OCI-LY3 (cell line): ENCODE data around the gene TBCE.

ENCODE experiments used
- H2AFZ ChIP-seq: fragments of 200-600, 300-600 bp; shearing (Covaris generic); 2 replicates; pipeline ENCODE4 v1.6.0; 2014; ENCODE audit warnings: antibody characterized with exemption, low read depth, low read length
- H3K27ac ChIP-seq: fragments of 200-600, 300-600 bp; sonication (generic); 2 replicates; pipeline ENCODE4 v1.5.1; 2014; ENCODE audit warnings: mild to moderate bottlenecking, low read length, moderate library complexity, mixed read lengths
- H3K27me3 ChIP-seq: fragments of 200-600, 300-600 bp; sonication (generic); 2 replicates; pipeline ENCODE4 v1.6.1; 2014; ENCODE audit warnings: low read depth, low read length, mixed read lengths
- H3K36me3 ChIP-seq: fragments of 200-600, 300-600 bp; sonication (generic); replicated peaks from 2 replicates; pipeline ENCODE3; 2014; ENCODE audit warnings: low read depth, low read length, mixed read lengths
- H3K4me1 ChIP-seq: fragments of 300-600, 200-600 bp; sonication (generic); 2 replicates; pipeline ENCODE4 v1.6.1; 2014; ENCODE audit warnings: low read length, mixed read lengths
- H3K4me2 ChIP-seq: fragments of 200-600, 300-600 bp; sonication (generic); 2 replicates; pipeline ENCODE4 v1.6.1; 2014; ENCODE audit warnings: low read length, mixed read lengths
- H3K4me3 ChIP-seq: fragments of 300-600, 200-600 bp; sonication (generic); 2 replicates; pipeline ENCODE4 v1.5.1; 2014; ENCODE audit warnings: antibody characterized with exemption, mild to moderate bottlenecking, low read length, moderate library complexity
- H3K79me2 ChIP-seq: fragments of 300-600, 200-600 bp; shearing (Covaris generic); 2 replicates; pipeline ENCODE4 v1.6.1; 2014; ENCODE audit warnings: mild to moderate bottlenecking, low read length, mixed read lengths
- H3K9ac ChIP-seq: fragments of 300-600, 200-600 bp; shearing (Covaris generic); 2 replicates; pipeline ENCODE4 v1.6.0; 2014; ENCODE audit warnings: mild to moderate bottlenecking, low read length, moderate library complexity
- H3K9me3 ChIP-seq: fragments of 200-600, 300-600 bp; shearing (Covaris generic); 2 replicates; pipeline ENCODE4 v1.6.1; 2014; ENCODE audit warnings: low read length, mixed read lengths; ENCODE audit not compliant: insufficient read depth
- H4K20me1 ChIP-seq: fragments of 200-600, 300-600 bp; sonication (generic); 2 replicates; pipeline ENCODE4 v1.6.1; 2016; ENCODE audit warnings: low read length, mixed read lengths; ENCODE audit not compliant: insufficient read depth
- EZH2phosphoT487 ChIP-seq: fragments of 200-600 bp; shearing (Covaris generic); IDR thresholded peaks from 2 replicates; pipeline ENCODE4 v1.6.1; 2018; ENCODE audit warnings: antibody characterized with exemption, mixed run types, low read depth
- TF ChIP-seq, protein P1 (sequence below): fragments of 200-600, 300-600 bp; sonication (generic); IDR thresholded peaks from 2 replicates; pipeline ENCODE4 v1.5.1; 2014; ENCODE audit warnings: antibody characterized with exemption, low read length, low read depth

Gene TBCE

DNA sequence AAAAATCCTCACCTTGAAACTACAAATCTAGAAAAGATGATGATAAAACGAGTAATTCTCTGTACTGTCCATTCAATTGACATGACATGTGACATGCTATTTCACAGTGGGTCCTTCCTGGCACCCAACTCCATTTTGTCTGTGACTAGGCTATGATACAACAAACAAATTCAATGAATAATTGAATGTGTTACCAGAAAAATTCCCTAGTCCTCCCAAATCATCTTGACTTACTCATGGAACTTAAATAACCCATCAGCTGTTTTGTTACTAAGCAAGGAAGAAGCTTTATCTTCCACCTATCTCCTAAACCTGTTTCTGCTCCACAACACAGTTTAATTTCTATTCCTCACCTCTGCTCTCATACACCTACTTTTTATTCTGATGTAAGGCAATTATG, 106.6 kb downstream of the TBCE start:
- Histone ChIP-seq H3K9ac (no peak overlapping the region), H3K4me2 (no peak overlapping the region), H4K20me1 (no peaks in the 10 kb centered on the region), H3K9me3 (no peaks in the 10 kb centered on the region), H3K4me3 (no peak overlapping the region), H3K4me1 (no peaks in the 10 kb centered on the region), H3K27me3 (no peaks in the 10 kb centered on the region), H3K27ac (no peak overlapping the region), H2AFZ (no peak overlapping the region), H3K36me3 (peaks cover 8% of the 10 kb centered on the region), H3K79me2 (no peaks in the 10 kb centered on the region)
- TF ChIP-seq EZH2phosphoT487: no peak
- TF ChIP-seq, protein P1, sequence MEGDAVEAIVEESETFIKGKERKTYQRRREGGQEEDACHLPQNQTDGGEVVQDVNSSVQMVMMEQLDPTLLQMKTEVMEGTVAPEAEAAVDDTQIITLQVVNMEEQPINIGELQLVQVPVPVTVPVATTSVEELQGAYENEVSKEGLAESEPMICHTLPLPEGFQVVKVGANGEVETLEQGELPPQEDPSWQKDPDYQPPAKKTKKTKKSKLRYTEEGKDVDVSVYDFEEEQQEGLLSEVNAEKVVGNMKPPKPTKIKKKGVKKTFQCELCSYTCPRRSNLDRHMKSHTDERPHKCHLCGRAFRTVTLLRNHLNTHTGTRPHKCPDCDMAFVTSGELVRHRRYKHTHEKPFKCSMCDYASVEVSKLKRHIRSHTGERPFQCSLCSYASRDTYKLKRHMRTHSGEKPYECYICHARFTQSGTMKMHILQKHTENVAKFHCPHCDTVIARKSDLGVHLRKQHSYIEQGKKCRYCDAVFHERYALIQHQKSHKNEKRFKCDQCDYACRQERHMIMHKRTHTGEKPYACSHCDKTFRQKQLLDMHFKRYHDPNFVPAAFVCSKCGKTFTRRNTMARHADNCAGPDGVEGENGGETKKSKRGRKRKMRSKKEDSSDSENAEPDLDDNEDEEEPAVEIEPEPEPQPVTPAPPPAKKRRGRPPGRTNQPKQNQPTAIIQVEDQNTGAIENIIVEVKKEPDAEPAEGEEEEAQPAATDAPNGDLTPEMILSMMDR: no peak

DNA sequence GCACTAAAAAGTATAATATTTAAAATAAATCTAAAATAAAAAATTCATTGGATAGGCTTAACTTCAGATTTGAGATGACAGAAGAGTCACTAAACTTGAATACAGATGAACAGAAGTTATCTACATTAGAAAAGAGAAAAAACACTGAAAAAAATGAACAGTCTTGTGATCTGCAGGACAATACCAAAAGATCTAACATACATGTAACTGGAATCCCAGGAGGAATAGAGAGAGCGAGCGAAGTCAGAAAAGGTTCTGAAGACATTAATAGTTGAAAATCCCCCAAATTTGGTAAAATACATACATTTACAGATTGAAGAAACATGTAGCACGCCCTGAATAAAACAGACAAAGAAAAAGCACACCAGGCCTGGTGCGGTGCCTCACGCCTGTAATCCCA, 115.9 kb downstream of the TBCE start:
- TF ChIP-seq EZH2phosphoT487: no peak
- no peak overlapping the region for H3K27ac ChIP-seq
- no peaks in the 10 kb centered on the region for H3K79me2 ChIP-seq
- H2AFZ ChIP-seq: no peak overlapping the region
- no peaks in the 10 kb centered on the region for H4K20me1 ChIP-seq
- H3K4me1 ChIP-seq: no peaks in the 10 kb centered on the region
- peaks cover 19% of the 10 kb centered on the region for H3K36me3 ChIP-seq
- H3K27me3 ChIP-seq: no peaks in the 10 kb centered on the region
- no peak overlapping the region for H3K9ac ChIP-seq
- H3K9me3 ChIP-seq: no peaks in the 10 kb centered on the region
- no peak overlapping the region for H3K4me3 ChIP-seq
- H3K4me2 ChIP-seq: no peak overlapping the region

DNA sequence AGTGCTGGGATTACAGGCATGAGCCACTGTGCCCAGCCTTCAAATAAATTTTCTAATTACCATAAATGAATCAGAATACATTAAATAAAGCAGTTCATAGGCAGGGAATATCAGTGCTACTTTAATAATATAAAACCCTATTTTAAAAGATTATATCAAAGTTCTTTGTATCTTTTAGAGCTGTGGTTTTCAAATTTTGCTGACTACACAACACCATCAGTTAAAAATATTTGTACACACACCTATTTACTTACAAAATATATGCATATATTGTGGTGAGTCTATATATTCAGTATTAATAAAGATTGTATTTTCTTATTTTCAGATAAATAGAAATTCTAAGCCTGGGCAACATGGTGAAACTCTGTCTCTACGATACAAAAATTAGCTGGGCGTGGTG, 118.3 kb downstream of the TBCE start:
- Histone ChIP-seq H4K20me1 (no peaks in the 10 kb centered on the region), H2AFZ (no peak overlapping the region), H3K36me3 (peaks cover 5% of the 10 kb centered on the region), H3K9me3 (no peaks in the 10 kb centered on the region), H3K79me2 (no peaks in the 10 kb centered on the region), H3K4me2 (no peak overlapping the region), H3K27ac (no peak overlapping the region), H3K4me1 (no peaks in the 10 kb centered on the region), H3K27me3 (no peaks in the 10 kb centered on the region), H3K4me3 (no peak overlapping the region), H3K9ac (no peak overlapping the region)
- TF ChIP-seq EZH2phosphoT487: no peak
- TF ChIP-seq, protein P1: no peak

DNA sequence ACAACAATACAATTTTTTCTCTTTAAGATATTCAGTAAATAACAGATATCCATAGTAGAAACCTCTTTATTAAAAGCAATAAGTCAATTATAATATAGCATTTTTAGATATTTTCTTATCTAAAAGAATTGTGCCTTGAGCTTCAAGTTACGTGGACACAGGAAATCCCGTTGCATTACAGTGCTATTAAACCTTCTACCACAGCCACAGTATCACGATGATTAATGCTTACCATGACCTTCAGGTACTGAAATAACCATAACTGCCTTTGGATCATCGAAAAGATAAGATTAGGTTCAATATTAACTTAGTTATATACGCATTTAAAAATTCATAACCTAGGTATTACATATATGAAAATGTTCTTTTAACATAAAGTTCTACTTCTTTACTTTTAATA, 119.1 kb downstream of the TBCE start:
- Histone ChIP-seq H3K4me1 (no peaks in the 10 kb centered on the region), H3K79me2 (no peaks in the 10 kb centered on the region), H3K36me3 (peaks cover 10% of the 10 kb centered on the region), H2AFZ (no peak overlapping the region), H3K9ac (no peak overlapping the region), H4K20me1 (no peaks in the 10 kb centered on the region), H3K4me3 (no peak overlapping the region), H3K4me2 (no peak overlapping the region), H3K27me3 (no peaks in the 10 kb centered on the region), H3K27ac (no peak overlapping the region), H3K9me3 (no peaks in the 10 kb centered on the region)
- TF ChIP-seq, protein P1: no peak
- TF ChIP-seq EZH2phosphoT487: no peak

DNA sequence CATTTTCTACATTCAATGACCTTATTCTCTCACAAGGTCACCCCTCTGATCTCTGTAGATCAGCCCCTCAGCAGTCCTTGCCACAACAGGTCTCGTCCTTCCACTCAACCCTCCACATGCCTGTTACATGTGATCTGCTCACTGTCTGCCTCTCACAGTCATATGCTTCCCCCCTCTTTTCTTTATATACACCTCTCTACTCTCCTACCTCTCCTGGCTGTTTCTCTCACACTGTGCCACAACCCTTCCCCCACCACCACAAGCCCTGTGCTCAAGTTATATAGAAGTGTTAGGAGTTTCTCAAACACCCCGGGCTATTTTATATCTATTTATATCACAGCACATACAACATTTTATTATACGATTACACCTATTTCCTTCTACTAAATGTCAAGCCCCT, 124.4 kb downstream of the TBCE start:
- H3K27ac ChIP-seq: no peak overlapping the region

More for the DNA sequence above, 124.4 kb downstream of the TBCE start:
- Histone ChIP-seq H3K9ac (no peak overlapping the region), H3K27me3 (no peaks in the 10 kb centered on the region), H3K36me3 (peaks cover 29% of the 10 kb centered on the region), H3K79me2 (peaks cover under 1% of the 10 kb centered on the region; the same call in 1 of the 2 replicates), H3K4me1 (peaks cover 8% of the 10 kb centered on the region), H3K4me3 (no peak overlapping the region), H3K4me2 (no peak overlapping the region), H4K20me1 (no peaks in the 10 kb centered on the region), H2AFZ (no peak overlapping the region), H3K9me3 (no peaks in the 10 kb centered on the region)
- TF ChIP-seq, protein P1: no peak
